Astrocyte of the hippocampus (primary cell): Measurements from ENCODE around the gene POLD1.
"Not testable (repeated sequence)": the region's sequence is repeated elsewhere in the genome, so short reads cannot be mapped to it uniquely, and the experiment has no call there.

Experiments used
- DNase-seq: peaks from one replicate; pipeline ENCODE4 v3.0.0; 2011; ENCODE audit warnings: low read depth, low spot score

POLD1 gene

DNA sequence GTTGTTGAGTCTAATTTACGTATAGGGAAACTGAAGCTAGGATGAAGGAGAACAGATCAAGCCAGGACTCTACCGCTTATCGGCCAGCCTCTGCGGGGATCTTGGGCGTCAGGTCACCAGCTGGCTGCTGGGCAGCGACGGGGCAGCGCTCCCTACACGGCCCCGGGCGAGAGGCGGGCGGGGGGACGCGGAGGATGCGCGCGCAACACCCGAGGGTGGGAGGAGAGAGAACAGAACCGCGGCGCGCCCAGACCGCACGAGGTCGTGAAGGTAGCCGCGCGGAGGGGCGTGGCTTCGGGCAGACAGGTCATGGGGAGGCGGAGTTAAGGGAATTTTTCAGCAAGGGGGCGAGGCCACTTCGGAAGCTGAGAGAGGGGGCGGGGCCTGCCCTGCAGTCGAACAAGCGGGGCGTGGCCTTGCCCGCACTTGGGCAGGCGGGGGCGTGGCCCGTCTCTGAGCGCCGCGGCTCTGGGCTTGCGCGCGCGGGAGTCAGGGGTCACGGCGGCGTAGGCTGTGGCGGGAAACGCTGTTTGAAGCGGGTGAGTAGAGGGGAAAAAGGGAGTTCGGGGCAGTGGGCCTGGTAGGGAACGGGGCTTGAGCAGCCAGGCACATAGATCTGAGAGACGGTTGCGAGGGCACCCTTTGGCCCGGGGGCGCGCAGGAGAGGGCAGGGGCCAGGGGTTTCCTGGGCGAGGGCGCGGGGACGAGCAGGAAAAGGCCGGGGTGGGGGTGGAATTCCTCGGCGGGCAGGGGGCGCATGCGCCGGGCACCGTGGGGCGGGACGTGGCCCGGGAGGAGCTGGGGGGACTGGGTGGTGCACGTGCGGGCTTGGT is at the start of gene POLD1:
Gene POLD1, plus strand, starts transcription at position 496 of the 833 bp plus-strand sequence. CDS start 14,505 bp downstream, outside the sequence.
- DNase-seq, result peak; percentile 99

DNA sequence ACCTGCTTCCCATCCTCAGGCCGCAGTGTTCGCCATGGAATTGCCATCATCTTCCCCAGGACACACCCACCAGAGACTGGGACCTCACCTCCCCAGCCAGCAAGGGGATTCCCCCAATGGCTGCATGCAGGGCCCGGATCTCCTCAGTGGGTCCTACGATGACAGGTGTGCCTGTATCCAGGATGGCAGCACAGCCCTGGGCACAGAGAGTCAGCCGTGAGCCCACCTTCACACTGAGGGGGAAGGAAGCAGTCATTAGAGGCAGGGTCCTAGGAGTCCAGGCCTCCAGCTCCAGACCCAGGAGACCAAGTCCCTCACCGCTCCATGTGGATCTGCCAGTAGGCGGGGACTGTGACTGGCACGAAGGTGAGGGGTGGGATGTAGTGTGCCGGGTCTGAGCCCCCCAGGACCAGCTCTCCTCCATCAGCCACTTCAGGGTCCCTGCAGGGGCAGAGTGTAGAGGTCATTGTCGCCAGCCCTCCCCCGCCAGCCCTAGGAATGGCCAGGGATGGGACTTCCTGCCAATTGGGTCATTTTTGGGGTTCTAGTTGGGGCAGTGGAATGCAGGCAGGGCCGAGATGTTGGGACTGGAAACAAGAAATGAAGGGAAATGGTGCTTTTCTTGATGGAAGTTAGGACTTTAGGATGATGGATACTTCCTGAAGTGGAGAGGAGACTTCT is 49.3 kb upstream of the POLD1 start:
- no peak for DNase-seq

DNA sequence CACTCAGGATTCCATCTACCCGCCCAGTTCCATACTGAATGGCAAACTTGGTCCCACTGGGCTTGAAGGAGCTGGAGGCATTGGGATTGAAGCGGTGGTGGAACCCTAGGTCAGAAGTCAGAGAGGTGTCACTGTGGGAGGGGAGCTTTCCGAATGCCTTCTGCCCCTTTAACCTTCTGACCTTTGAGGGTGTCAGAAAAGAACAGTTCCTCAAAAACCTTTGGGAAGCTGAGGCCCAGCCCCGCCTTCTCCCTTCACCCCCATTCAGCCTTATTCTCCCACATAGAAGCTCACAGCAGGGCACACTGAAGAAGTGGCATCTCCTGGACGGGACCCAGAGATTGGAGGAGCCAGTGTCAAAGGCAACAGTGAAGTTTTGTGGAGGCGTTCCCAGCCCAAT is 47.1 kb upstream of the POLD1 start:
- DNase-seq, result not testable (repeated sequence)

DNA sequence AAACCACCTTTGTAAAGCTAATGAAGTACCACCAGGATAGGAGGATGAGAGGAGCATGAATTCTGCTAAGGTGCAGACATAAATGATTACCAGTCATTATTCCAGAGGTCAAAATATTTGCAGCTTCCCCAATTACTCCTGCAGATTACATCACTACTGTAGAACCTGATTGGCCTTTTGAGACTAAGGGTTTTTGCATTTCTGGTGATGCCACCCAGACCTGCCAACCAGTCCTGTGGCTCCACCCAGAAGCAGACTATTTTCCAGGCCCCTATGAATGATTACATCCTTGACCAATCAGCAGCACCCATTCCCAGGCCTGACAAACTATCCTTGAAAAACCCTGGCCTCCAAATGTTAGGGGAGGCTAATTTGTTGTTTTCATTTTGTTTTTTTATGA is 43.8 kb upstream of the POLD1 start:
- no peak for DNase-seq

DNA sequence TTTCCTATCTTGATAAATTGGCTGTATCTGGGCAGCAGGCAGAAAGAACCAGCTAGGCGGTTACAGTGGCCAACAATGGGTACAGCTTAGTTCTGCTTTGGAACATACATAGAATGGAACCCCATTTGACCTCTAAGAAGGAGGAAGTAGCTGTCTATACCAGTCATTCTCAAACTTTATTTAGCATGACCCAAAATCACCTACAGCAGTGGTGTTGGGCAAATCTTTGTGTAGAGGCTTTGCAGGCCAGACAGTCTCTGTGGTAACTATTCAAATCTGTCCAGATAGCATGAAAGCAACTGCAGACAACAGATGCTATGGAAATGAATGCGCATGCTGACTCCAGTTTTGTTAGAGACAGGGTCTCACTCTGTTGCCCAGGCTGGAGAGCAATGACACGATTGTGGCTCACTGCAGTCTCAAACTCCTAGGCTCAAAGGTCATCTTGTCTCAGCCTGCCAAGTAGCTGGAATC is 43.0 kb upstream of the POLD1 start:
- no peak for DNase-seq

DNA sequence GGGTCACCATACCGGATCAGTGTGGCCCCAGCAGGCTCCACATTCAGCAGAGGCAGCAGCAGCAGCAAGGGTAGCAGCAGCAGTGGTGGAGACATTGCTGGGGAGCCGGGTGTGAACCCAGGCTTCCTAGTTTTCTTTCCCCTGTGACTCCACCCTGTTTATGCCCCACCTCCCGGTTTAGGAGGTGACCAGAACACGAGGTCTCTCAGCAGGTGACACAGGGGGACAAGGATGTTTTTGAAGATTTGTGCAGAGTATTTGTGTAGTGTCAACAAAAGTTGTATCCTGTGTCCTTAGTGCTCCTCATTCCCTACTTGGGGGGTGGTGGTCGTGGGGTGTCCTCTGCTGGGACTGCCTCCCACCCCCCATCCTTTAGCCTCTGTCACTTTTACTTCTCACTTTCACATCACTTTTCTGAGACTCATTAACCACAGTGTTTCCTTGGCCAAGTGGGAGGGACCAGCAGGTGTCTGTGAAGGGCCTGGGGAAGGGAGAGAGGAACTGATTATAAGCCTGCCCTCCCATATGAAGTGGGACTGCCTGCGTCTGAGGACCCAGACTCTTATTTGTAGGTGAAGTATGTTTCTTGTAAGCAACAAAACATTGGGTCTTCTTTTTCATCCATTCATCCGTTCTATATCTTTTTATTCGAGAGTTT is 39.4 kb upstream of the POLD1 start:
- DNase-seq, result no peak

DNA sequence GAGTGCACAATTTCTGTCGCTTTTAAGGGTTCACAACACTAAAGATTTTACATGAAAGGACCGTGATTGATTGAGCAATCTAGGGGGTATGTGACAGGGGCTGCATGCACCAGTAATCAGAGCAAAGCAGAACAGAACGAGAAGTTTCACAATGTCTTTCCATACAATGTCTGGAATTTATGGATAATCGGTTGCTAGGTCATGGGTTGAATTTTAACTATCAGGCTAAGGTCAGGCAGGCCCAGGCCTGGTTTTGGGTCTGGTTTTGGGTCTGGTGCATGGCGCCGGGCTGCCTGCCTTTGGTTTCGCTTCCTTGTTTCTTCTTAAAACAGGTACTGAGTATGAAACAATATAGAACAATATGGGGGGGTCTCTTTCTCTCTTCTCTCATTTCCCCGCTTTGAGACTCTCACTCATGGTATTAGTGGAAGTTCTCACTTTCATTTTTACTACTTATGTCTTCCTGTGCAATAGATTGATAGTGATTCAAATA is 37.0 kb upstream of the POLD1 start:
- not testable (repeated sequence) for DNase-seq

DNA sequence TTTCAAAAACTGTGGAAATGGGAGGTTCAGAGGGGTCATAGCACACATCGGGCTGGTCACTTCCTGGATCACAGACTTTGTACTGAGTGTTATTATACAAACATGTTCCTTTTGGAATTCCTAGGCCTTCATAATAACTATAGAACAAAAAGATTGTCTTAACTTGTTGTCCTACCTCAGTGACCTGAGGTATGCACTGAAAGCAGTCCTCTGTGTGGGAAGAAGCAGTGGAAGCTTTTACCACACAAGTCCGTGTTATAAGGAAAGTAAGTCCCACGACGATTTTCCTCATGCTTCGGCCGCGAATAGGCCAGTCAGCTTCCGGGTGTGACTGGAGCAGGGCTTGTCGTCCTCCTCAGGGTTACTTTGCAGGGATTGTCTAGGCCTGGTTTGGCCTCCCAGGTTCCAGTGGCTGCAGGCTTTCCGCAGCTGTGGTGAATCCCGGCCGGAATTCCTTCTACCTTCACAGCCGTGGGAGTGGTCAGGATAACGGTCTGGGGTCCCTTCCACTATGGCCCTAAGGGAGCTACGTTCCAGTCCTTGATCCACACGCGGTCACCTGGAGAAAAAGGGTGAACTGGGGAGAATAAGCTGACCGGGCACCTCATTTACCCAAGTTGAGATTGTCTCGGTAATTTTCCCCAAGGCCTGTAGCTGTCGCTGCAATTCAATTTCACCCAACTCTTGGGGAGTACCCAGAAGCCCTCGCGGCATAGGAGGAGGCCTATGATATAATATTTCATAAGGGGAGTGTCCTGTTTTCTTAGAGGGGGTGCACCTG is 34.7 kb upstream of the POLD1 start:
- no peak for DNase-seq

DNA sequence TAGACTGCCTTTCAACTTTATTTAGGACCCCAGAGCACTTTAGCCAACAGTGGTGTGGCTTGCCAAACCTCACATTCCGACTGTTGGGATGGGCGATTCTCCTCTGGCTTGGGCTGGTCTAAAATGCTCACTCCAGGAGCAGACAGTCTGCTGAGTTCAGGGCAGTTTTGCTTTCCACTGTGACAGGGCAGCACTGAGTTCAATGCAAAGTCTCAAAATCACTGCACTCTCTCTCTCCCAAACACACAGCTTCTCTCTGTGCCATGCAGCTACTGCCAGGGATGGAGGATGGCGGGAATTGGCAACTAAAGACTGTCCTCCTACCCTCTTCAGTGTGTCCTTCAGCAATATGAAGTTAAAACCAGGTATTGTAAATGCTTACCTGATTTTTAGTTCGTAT is 31.9 kb upstream of the POLD1 start:
- no peak for DNase-seq

DNA sequence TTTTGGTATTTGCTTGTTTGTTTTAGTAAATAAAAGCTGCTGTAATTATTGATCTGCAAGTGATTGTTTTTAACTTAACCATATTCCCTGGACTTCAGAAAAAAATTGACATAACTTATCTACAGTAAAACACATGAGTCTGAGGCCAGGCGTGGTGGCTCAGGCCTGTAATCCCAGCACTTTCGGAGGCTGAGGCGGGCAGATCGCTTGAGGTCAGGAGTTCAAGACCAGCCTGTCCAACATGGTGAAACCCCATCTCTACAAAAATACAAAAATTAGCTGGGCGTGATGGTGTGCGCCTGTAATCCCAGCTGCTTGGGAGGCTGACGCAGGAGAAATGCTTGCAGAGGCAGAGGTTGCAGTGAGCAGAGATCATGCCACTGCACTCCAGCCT is 30.7 kb upstream of the POLD1 start:
- not testable (repeated sequence) for DNase-seq

DNA sequence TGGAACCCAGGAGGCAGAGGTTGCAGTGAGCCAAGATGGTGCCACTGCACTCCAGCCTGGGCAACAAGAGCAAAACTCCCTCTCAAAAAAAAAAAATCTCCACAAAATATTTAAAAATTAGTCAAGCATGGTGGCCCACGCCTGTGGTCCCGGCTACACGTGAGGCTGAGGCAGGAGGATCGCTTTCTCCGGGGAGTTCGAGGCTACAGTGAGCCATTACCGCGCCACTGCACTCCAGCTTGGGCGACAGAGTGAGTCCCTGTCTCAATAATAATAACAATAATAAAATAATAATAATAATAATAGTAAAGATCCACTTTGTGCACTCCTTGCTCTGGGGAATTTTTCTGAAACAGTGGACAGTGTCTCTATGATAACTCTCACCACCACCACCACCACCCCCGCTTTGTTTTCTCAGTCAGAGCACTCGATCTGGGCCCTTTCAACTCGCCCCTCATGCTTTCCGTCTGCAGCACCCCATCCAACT is 27.4 kb upstream of the POLD1 start:
- no peak for DNase-seq

DNA sequence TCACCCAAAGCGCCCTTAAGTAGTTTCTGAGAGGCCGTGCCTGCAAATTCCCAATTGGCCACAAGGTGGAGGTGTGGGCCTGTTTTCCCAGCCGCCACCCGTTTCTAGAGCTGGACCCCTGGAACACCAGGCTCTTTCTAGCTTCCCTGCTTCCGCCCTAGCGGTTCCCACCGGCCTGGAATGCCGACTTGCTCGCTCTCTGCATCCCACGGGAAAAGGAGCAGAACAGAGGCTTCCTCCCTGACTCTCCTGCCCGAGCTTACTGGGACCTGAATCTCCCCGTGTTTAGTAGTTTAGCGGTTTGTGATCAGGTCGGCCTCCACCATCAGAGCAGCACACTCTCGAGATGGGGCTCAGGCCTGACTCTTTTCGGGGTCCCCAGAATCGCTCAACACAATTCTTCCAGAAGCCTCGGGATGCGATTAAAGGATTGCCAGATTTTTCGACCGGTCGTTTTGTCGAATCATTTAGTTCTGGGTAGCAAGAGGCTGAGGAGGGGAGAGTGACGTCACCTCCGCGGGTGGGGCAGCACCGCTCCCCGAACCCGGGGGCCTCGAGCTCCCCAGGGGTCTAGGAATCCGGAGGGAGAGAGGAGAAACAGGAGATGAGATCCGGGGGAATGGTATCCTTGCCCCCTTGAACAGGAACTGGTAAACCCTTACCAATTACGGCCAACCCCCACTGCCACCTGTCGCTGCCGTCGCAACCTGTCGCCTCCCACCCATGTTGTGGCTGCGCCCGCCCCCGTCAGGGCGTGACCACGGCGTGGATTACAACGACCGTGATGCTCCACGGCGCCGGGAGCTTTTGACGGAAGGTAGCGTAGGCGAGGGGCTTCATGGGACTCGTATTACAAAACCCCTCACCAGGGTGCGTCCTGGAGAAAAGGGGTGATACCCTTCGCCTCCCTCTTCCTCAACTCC is 26.7 kb upstream of the POLD1 start:
- peak; percentile 76 for DNase-seq

DNA sequence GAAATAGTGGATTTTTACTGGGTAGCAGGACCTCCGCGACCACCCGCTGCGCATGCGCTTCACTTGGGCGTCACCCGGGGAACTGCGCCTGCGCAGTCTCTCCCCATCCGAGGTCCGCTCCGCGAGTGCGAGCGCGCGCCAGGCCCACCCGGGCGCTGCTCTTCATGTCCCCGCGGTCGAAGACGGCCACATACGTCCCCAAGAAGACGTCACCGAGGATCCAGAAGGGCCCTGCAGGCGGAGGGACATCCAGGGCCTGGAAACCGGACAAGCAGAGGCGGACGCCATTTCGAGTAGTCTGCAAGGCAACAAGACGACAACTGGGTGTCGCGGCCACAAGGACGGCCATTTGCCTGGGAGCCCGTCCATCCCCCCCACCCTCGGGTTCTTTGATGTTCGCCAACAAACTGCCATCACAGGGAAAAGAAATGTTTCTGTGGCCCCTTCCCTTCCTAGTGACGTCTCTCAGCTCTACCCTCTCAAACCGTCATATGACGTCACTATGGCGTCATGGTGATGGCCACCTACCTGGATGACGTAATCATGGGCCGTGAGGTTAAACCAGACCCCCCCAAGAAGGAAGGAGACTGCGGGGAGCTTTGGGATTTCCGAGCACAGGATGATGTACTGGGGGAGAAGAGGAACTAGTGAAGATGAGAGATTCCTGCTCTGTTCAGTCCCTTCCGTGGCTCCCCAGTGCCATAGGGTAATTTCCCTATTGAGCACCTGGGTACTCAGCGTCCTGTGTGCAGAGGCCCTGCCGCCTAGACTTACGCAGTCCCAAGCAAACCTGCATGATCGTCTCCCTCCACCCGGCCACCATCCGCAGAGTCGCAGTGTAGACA is 25.4 kb upstream of the POLD1 start:
- peak; percentile 58 for DNase-seq

DNA sequence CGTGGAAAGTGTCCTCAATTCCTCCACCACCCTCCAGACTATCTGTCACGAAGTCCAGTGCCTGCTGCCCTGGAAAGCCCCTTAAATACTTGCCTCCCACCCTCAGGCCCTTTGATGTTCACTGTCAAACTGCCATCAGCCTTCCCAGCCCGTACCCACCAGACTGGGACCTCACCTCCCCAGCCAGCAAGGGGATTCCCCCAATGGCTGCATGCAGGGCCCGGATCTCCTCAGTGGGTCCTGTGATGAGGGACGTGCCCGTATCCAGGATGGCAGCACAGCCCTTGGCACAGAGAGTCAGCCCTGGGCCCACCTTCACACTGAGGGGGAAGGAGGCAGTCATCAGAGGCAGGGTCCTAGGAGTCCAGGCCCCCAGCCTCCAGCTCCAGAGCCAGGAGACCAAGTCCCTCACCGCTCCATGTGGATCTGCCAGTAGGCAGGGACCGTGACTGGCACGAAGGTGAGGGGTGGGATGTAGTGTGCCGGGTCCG is 24.8 kb upstream of the POLD1 start:
- DNase-seq, result no peak

DNA sequence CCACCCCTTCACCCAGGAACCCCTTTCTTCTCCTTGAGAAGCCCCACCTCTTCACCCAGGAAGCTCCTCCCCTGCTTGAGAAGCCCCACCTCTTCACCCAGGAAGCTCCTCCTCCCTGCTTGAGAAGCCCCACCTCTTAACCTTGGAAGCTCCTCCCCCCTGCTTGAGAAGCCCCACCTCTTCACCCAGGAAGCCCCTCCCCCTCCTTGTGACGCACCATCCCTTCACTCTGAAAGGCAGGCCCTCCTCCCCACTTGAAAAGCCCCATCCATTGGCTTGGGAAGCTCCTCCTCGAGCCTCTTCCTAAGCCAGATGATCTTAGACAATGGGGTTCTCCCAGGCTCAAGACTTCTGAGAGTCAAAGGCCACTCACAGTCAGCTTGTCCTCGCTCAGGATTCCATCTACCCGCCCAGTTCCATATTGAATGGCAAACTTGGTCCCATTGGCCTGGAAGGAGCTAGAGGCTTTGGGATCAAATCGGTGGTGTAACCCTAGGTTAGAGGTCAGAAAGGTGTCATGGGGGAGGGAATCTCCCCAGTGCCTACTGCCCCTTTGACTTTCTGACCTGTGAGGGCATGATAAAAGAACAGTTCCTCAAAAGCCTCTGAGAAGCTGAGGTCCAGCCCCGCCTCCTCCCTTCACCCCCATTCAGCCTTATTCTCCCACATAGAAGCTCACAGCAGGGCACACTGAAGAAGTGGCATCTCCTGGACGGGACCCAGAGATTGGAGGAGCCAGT is 22.7 kb upstream of the POLD1 start:
- DNase-seq, result no peak

DNA sequence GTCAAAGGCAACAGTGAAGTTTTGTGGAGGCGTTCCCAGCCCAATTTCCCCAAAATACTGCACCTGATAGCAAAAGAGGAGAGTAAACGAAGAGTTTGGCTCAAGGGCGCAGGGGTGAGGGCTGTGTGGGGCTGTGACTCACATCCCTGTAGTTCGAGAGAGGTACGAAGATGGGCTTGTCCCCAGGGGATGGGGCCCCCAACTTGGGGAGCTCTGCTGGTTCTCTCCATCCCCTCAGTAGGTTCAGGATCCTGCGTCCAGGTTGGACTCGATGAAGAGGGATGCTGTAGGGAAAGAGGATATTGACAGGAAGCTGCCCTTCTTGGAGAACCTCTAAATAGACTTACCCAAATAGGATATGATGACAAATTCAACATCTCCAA is 22.1 kb upstream of the POLD1 start:
- DNase-seq, result no peak

DNA sequence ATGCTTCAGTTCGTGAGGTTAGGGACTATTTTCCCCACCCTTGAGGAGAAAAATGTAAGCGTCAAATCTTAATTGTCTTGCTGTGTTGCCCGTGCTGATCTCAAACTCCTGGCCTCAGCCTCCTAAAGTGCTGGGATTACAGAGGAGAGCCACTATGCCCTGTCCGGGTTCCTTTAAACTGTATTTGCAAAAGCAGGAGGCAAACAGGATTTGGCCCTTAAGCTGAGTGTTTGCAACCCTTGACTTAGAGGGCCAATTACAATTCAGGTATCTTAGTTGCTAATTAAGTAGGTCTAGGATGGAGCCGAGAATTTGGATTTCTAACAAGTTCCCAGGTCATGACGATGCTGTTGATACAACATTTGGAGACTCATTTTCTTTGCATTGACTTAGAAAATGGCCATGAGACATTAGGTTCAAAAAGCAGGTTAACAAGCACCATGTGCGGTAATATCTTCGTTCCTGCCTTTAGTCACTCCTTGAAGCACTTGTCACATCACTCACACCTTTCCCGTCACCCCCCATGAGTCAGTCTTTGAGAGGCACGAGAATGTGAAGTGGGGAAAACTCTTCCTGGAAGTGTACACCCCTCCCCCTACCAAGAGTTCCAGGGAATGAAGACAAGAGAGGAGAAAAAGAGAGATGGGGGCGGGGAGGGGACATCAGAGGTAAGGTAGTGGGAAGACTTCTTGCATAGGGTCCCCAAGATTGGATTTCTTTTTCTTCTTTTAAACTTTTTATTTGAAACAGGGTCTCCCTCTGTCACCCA is 21.3 kb upstream of the POLD1 start:
- no peak for DNase-seq
